OCI-M2 (cell line): ENCODE results near the gene THYN1.
A peak's percentile ranks its signal among the peaks of the same experiment; 100 is the strongest.
"Not testable (repeated sequence)": the region's sequence is repeated elsewhere in the genome, so short reads cannot be mapped to it uniquely, and the experiment has no call there.

Source experiments
- DNase-seq: peaks from one replicate; lab custom pipeline; 2025; ENCODE audit not compliant: unreplicated experiment; lab: John Stamatoyannopoulos, UW

Gene THYN1

DNA sequence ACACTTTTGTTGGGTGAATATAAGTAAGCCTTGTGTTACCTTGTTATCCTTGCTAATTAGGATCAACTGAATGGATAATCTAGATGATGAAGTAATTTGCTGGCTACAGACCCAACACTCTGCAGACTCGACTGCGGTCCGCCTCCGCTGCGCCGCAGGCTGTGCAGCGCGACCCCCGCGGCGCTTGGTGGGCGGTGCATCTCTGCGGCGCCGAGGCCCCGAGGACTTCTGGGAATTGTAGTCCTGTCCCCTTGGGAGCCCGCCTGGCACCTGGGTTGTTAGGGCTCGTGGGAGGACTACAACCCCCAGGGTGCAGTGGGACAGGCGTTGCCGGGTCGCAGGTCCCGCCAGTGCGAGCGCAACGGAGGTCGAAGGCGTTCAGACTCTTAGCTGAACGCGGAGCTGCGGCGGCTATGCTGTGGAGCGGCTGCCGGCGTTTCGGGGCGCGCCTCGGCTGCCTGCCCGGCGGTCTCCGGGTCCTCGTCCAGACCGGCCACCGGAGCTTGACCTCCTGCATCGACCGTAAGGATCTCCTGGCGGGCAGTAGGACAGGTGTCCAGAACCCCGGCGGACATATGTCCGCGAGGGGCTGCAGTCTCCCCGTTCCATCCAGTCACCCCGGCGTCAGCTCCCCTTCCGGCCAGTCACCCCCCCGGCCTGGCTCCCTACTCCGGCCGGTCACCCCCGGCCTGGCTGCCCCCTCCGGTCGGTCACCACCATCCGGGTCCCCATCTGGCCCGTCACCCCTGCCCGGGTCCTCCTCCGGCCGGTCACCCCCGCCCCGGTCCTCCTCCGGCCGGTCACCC is at the start of gene THYN1, which contains the start of gene ACAD8:
TSS of gene THYN1 (minus strand) at position 165 of the 806 bp plus-strand sequence. CDS start 470 bp downstream, outside the sequence.
TSS of gene ACAD8 (plus strand) at position 381 of the 806 bp plus-strand sequence. CDS start at position 414, 33 bp downstream.
- peak; percentile 60 for DNase-seq

GRCh38 chr11:134294664-134295063 is 41.5 kb upstream of the THYN1 start:
- no peak for DNase-seq

- DNase-seq: no peak
These were observed 40.3 kb upstream of the THYN1 start for GRCh38 chr11:134293119-134294113.

DNA sequence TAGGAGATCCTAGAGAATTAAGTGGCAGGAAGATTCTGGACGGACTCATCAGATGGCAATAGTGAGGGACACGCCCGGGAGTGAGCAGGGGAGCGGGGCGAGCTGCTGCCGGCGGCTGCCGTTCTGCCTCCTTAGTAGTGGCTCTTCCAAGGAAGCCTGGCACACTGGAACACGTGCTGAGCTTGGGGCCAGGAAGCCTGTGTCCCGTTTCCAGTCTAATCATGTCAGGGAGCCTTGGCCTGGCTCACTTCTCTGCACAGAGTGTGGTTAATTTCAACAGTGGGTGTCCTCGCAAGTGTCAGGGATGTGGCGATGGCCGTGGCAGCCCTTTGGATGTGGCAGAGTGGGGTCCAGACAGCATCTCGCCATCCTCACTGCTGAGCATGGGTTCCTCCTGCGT is 39.5 kb upstream of the THYN1 start:
- no peak for DNase-seq

GRCh38 chr11:134291196-134291595 is 38.0 kb upstream of the THYN1 start:
- DNase-seq: no peak

DNA sequence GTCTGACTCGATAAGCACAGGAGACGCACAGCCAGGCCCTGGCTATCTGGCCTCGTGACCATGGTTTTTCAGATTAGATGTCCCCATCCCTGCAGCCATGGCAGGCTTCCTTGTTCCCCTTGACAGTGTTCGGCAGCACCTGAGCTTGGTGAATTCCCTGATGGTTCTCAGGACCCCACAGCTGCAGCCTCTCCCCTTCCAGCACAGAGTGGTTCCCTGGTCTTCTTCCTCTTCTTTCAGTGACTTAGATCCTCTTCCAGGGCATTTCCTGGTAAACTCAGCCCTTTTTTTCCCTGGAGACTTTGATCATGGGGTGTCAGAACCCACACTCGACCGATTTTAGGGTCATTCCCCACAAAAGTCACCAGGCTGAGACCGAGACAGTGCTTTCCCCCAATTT is 37.5 kb upstream of the THYN1 start:
- no peak for DNase-seq

DNA sequence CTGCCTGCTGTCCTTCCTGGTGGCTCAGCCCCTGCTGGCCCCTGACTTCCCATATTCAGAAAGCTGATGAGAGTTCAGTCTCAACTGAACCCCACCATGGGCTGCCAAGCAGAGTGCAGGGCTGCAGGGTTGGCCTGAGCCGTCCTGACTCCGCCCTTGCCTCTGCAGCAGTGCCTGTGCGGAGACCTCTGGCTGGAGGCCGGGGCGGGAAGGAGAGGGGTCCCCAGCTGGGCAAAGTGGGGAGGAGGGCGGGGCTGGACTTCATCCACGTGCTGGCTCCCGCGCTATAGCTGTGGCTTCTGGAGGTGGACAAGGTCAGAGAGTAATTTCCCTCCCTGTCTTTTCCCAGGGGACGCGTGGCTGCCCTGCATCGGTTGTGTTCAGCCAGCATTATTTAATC is 36.6 kb upstream of the THYN1 start:
- DNase-seq: no peak

- no peak for DNase-seq
These were observed 36.0 kb upstream of the THYN1 start for GRCh38 chr11:134289167-134289566.

DNA sequence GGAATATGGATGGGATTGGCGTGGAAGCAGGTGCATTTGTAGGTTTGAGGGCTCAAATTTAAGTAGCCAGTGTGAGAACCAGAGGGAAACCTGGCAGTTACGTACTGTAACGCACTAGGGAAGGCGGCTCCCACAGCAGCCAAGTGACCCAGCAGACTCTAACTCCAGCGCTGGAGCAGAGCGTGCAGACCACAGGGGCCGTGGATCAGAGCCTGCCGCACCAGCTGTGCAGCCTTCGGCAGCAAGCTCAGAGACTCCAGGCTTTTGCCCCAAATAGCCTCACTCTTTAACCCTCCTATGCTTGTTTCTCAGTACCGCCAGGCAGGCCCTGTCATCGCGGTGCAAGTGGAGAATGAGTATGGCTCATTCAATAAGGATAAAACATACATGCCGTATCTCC is 35.3 kb upstream of the THYN1 start:
- DNase-seq: no peak

DNA sequence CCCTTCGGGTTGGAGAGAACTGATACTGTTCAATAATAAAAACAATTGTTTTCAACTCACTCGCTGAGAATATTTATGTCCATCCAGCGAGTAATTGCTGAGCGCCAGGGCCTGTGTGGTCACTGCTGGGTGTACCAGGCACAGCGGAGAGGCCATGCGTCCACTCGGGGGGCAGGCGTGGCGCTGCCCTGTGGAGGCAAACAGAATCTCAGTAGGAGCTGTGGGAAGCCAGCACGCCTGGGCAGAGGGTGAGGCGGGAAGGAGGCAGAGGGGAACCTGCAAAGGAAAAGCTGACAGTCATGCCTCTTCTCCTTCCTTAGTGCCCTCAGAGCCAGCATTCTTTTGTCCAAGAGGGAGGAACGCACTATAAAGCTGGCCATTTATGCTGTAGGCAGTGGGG is 34.4 kb upstream of the THYN1 start:
- no peak for DNase-seq

DNA sequence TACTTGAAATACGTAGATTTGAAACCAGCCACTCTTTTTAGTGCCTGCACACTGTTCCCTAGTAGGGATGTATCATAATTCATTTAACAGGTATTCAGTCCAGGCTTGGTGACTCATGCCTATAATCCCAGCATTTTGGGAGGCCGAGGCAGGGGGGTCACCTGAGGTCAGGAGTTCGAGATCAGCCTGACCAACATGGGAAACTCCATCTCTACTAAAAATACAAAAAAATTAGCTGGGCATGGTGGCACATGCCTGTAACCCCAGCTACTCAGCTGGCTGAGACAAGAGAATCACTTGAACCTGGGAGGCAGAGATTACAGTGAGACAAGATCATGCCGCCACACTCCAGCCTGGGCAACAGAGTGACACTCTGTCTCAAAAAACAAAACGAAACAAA is 31.2 kb upstream of the THYN1 start:
- not testable (repeated sequence) for DNase-seq

GRCh38 chr11:134283461-134284230 is 30.5 kb upstream of the THYN1 start:
- no peak for DNase-seq

DNA sequence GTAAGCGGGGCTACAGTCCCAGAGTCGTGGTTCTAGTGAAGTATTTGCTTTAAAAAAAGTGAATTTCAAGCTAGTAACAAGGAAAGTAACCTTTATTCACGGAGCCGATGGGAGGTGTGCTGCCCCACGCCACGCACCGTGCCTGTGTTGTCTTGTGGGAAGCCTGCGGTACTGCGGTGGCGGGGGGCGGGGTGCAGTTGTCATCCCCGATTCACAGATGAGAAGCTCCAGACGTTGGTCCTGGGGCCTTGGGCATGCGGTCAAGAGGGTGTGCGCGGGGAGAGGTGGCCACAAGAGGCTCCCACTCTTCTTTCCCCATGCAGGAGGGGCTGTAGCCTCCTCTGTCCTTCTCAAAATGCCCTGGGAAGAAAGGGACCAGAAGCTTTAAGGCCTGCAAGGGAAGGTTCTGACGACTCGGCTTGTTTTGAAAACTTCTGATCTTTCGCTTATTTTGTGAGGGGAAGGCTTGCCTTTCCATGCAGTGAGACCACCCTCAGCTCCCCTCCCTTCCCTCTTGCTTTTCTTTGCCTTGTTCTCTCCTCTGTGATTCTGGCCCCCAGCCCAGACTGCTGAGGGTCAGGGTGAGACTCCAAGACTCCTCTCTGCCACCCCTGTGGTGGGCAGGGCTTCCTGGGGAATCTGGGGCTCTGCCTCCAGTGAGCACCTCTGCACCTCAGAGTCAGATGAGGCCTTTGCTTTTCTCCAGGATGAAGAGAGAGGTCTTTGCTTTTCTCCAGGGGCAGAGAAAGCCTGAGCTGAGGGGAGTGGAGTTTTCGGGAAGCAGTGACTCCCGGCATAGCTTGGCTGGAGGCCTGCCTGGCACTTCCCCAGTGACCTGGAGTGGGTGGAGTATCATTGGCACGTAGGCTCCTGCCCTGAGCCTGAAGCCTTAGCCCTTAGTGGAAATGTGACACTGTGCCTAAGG is 29.2 kb upstream of the THYN1 start:
- DNase-seq: no peak

- not testable (repeated sequence) for DNase-seq
These were observed 28.5 kb upstream of the THYN1 start for GRCh38 chr11:134281635-134282034.

DNA sequence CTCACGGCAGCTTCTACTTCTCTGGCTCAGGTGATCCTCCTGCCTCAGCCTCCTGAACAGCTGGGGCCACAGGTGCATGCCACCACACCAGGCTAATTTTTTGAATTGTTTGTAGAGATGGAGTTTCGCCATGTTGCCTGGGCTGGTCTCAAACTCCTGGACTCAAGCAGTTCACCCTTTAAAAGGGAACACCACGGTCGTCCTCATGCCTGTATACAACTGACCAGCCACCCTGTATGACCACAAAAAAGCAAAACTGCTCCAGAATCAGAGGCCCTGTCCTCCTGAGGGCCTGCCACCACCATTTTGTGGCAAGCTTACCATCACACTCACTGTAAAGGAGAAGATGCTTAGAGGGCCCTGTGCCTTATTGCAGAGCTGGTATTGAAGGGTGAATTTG is 25.2 kb upstream of the THYN1 start:
- DNase-seq: no peak

DNA sequence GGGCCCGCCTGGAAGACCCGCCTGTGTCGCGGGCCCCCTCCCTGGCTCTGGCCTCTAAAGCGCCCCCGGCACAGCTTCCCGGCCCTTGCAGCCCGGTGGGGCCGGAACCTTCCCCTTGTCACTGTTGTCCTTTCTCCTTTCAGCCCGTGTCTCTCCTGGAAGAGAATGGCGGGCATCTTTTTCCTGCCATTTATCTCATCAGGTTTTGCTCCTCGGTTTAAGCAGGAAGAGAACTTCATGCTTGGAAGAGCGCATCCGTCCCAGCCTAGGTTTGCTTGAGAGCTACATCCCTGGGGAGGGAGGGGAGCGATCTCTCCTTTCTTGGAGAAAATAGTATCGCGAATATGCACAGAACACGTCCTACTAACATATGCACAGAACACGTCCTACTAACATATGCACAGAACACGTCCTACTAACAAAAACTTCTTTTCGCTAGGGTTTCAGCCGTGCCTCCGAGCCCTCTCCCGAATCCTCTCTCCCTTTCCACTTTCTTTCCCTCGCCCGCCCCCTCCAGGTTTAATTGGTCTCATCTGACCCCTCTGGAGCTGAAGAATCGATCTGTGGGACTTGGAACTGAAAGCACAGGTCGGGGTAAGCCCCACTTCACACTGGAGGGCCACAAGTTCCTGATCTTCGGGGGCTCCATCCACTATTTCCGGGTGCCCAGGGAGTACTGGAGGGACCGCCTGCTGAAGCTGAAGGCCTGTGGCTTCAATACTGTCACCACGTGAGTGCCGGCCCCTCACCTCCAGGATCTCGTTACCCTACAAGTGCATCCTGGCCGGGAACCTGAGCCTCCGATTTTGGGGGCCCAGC is 24.2 kb upstream of the THYN1 start:
- no peak for DNase-seq

GRCh38 chr11:134276396-134277182 is 23.4 kb upstream of the THYN1 start:
- no peak for DNase-seq
